ENCODE data around the gene LGALS13. TPM values are rescaled to one million over a fixed set of nuclear protein-coding genes. Genes with fewer than 3 reads are reported as not detected.

Gene LGALS13
- total and polyA plus RNA-seq, 2 of the 8 experiments (the other 6 are each of a cell fraction or from before 2014, with no cell fraction given) = not detected

DNA sequence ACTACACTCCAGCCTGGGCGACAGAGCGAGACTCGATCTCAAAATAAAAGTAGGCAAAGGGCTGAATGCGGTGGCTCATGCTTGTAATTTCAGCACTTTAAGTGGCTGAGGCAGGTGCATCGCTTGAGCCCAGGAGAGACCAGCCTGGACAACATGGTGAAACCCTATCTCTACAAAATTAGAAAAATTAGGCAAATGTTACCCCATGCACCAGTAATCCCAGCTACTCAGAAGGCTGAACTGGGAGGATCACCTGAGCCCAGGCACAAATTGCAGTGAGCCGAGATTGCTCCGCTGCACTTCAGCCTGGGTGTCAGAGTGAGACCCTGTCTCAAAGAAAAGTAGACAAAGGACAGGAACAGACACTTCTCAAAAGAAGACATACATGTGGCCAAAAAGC lies 9.9 kb upstream of the LGALS13 start:
- no peaks in the 10 kb centered on the region for H4K20me1 ChIP-seq (replicated peaks in 1 of 2; ENCODE audit: control insufficient read depth in 1 of 2, insufficient read depth in 2 of 2, low read length in 2 of 2)
- no peak overlapping the region for H3K9ac ChIP-seq (replicated peaks in 1 of 4; ENCODE audit: extremely low read depth in 1 of 4, low read depth in 3 of 4, low read length in 3 of 4)
- H3K27ac ChIP-seq (ENCODE audit: low read depth, low read length) = no peak overlapping the region
- H3K4me3 ChIP-seq (ENCODE audit: extremely low read depth in 1 of 4, insufficient read depth in 2 of 4, low read depth in 3 of 4, low read length in 4 of 4) = no peak overlapping the region
- H2BK120ac ChIP-seq (replicated peaks; ENCODE audit: low read depth, low read length) = no peak overlapping the region
- TF ChIP-seq PHF8 (conservative IDR thresholded peaks at IDR 0.05; ENCODE audit: low read depth, low read length) = no peak
- TF ChIP-seq GTF2F1 (IDR thresholded peaks at IDR 0.05; ENCODE audit: borderline replicate concordance, low read depth, low read length) = no peak
- no peak for TF ChIP-seq KDM5A (IDR thresholded peaks at IDR 0.05; ENCODE audit: low read length)
- TF ChIP-seq YY1 (IDR thresholded peaks at IDR 0.05; ENCODE audit: low read depth, low read length) = no peak
- no peak for TF ChIP-seq RFX5 (IDR thresholded peaks at IDR 0.05; ENCODE audit: borderline replicate concordance, low read depth, low read length)
- no peak overlapping the region for H4K5ac ChIP-seq (ENCODE audit: insufficient read length, low read depth, low read length)
- H3K14ac ChIP-seq (ENCODE audit: insufficient read length) = no peak overlapping the region
- no peak overlapping the region for H3K4me2 ChIP-seq (ENCODE audit: insufficient read depth in 1 of 2, low read depth in 2 of 2, low read length in 2 of 2)
- FAIRE-seq (no peak), DNase-seq (ENCODE audit: low read depth in 1 of 2, low spot score in 2 of 2) (no peak)
- H3K27me3 ChIP-seq (replicated peaks in 1 of 4; ENCODE audit: control insufficient read depth in 3 of 4, extremely low read depth in 1 of 4, insufficient read depth in 3 of 4, low read length in 3 of 4) = 0 out of 7 replicates have a peak, but pooled peaks cover 0 to 2% (median 0%) of the 10 kb centered on the region in 4 experiments
- no peaks in the 10 kb centered on the region for H3K79me2 ChIP-seq (ENCODE audit: control insufficient read depth in 1 of 2, insufficient read depth in 2 of 2, low read length in 2 of 2)
- no peak overlapping the region for H2AK5ac ChIP-seq (ENCODE audit: low read depth, low read length)
- H3K23ac ChIP-seq (ENCODE audit: insufficient read length) = no peak overlapping the region
- no peak overlapping the region for H3K56ac ChIP-seq (replicated peaks; ENCODE audit: insufficient read length, low read depth, low read length)
- ChIA-PET POLR2A (ENCODE audit: partially characterized antibody) (no interaction called here), CTCF (ENCODE audit: partially characterized antibody) (no interaction called here)
- no peak overlapping the region for H4K8ac ChIP-seq (ENCODE audit: extremely low read depth, insufficient read depth, low read length)
- H2BK20ac ChIP-seq (ENCODE audit: low read length) = no peak overlapping the region
- H3K9me3 ChIP-seq (ENCODE audit: insufficient read depth in 2 of 2, low read depth in 1 of 2, low read length in 1 of 2) = no peaks in the 10 kb centered on the region
- H2BK12ac ChIP-seq (ENCODE audit: low read depth, low read length) = no peak overlapping the region
- no peaks in the 10 kb centered on the region for H3K79me1 ChIP-seq (ENCODE audit: low read depth, low read length)
- 90% methylated on average over 7 of the region's 7 CpGs; no CpG with 5 or more reads in 1 of the 2 experiments for WGBS, 2 experiments (ENCODE audit: extremely low coverage in 1 of 2, insufficient coverage in 1 of 2, insufficient read length in 1 of 2, insufficient replicate concordance in 2 of 2, low coverage in 1 of 2, low lambda C conversion rate in 2 of 2, missing lambda C conversion rate in 1 of 2)
- H4K91ac ChIP-seq (replicated peaks; ENCODE audit: insufficient read length, low read length) = no peak overlapping the region
- no peak overlapping the region for H2AFZ ChIP-seq (ENCODE audit: low read length)
- H3K4me1 ChIP-seq (replicated peaks in 1 of 4; ENCODE audit: control insufficient read depth in 3 of 4, insufficient read depth in 4 of 4, low read length in 3 of 4) = no peaks in the 10 kb centered on the region
- H3K4ac ChIP-seq (replicated peaks; ENCODE audit: insufficient read length, low read depth, low read length) = no peak overlapping the region
- H3K23me2 ChIP-seq (ENCODE audit: low read depth, low read length) = no peaks in the 10 kb centered on the region
- no peaks in the 10 kb centered on the region for H3K36me3 ChIP-seq (ENCODE audit: control insufficient read depth in 2 of 4, insufficient read depth in 4 of 4, low read length in 3 of 4)
- H3K18ac ChIP-seq (ENCODE audit: extremely low read depth, low read length) = no peak overlapping the region
- H2BK5ac ChIP-seq (ENCODE audit: low read depth, low read length) = no peak overlapping the region
- H2BK15ac ChIP-seq (ENCODE audit: low read length) = no peak overlapping the region

All from H1 (cell line).